Measurements from ENCODE around the gene C1orf115. TPM values are rescaled to one million over a fixed set of nuclear protein-coding genes. Genes with fewer than 3 reads are reported as not detected.

Gene C1orf115
- total RNA-seq, 1 donor from 2014 or later: 34.7 TPM

- Mint-ChIP-seq H3K4me1 (ENCODE audit: unreplicated experiment) (no peaks in the 10 kb centered on the region), H3K27me3 (ENCODE audit: unreplicated experiment) (peaks cover 5% of the 10 kb centered on the region), H3K27ac (ENCODE audit: unreplicated experiment) (no peak overlapping the region), H3K9me3 (ENCODE audit: unreplicated experiment) (no peaks in the 10 kb centered on the region), H3K36me3 (ENCODE audit: low read depth, unreplicated experiment) (no peaks in the 10 kb centered on the region), H3K4me3 (ENCODE audit: unreplicated experiment) (no peak overlapping the region)
- DNase-seq (ENCODE audit: low spot score): no peak
- no peak for TF ChIP-seq CTCF (IDR thresholded peaks at IDR 0.05; ENCODE audit: unreplicated experiment)
These were observed 51.2 kb downstream of the C1orf115 start for GRCh38 chr1:220741349-220741748.

- H3K27ac Mint-ChIP-seq (ENCODE audit: unreplicated experiment): no peak overlapping the region
- no peaks in the 10 kb centered on the region for H3K4me1 Mint-ChIP-seq (ENCODE audit: unreplicated experiment)
- no peaks in the 10 kb centered on the region for H3K36me3 Mint-ChIP-seq (ENCODE audit: low read depth, unreplicated experiment)
- TF ChIP-seq CTCF (IDR thresholded peaks at IDR 0.05; ENCODE audit: unreplicated experiment): no peak
- no peak for DNase-seq (ENCODE audit: low spot score)
- H3K27me3 Mint-ChIP-seq (ENCODE audit: unreplicated experiment): peaks cover 5% of the 10 kb centered on the region
- no peaks in the 10 kb centered on the region for H3K9me3 Mint-ChIP-seq (ENCODE audit: unreplicated experiment)
- H3K4me3 Mint-ChIP-seq (ENCODE audit: unreplicated experiment): no peak overlapping the region
These were observed 51.7 kb downstream of the C1orf115 start for GRCh38 chr1:220741825-220742224.

DNA sequence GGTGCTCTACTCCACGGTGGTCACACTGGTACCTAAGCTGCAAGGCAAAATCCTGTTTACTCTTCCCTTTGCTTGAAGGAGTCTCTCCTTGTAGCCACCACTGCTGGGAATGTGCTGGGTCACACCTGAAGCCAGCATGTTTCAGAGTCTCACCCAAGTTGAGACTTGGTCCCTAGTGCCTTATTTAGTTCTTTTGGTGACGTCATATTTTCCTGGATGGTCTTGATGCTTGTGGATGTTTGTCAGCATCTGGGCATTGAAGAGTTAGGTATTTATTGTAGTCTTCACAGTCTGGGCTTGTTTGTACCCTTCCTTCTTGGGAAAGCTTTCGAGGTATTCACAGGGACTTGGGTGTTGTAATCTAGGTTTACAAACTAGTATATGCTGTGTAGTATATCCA is 52.4 kb downstream of the C1orf115 start:
- Mint-ChIP-seq H3K9me3 (ENCODE audit: unreplicated experiment) (no peaks in the 10 kb centered on the region), H3K27ac (ENCODE audit: unreplicated experiment) (no peak overlapping the region), H3K36me3 (ENCODE audit: low read depth, unreplicated experiment) (no peaks in the 10 kb centered on the region), H3K4me1 (ENCODE audit: unreplicated experiment) (no peaks in the 10 kb centered on the region), H3K27me3 (ENCODE audit: unreplicated experiment) (peaks cover 5% of the 10 kb centered on the region), H3K4me3 (ENCODE audit: unreplicated experiment) (no peak overlapping the region)
- TF ChIP-seq CTCF (IDR thresholded peaks at IDR 0.05; ENCODE audit: unreplicated experiment): no peak
- no peak for DNase-seq (ENCODE audit: low spot score)

GRCh38 chr1:220746851-220747250 is 56.7 kb downstream of the C1orf115 start:
- no peak for TF ChIP-seq CTCF (IDR thresholded peaks at IDR 0.05; ENCODE audit: unreplicated experiment)
- DNase-seq (ENCODE audit: low spot score): no peak
- no peak overlapping the region for H3K27ac Mint-ChIP-seq (ENCODE audit: unreplicated experiment)
- peaks cover 6% of the 10 kb centered on the region for H3K27me3 Mint-ChIP-seq (ENCODE audit: unreplicated experiment)
- no peaks in the 10 kb centered on the region for H3K9me3 Mint-ChIP-seq (ENCODE audit: unreplicated experiment)
- H3K4me3 Mint-ChIP-seq (ENCODE audit: unreplicated experiment): no peak overlapping the region
- peaks cover 20% of the 10 kb centered on the region for H3K4me1 Mint-ChIP-seq (ENCODE audit: unreplicated experiment)
- no peaks in the 10 kb centered on the region for H3K36me3 Mint-ChIP-seq (ENCODE audit: low read depth, unreplicated experiment)

DNA sequence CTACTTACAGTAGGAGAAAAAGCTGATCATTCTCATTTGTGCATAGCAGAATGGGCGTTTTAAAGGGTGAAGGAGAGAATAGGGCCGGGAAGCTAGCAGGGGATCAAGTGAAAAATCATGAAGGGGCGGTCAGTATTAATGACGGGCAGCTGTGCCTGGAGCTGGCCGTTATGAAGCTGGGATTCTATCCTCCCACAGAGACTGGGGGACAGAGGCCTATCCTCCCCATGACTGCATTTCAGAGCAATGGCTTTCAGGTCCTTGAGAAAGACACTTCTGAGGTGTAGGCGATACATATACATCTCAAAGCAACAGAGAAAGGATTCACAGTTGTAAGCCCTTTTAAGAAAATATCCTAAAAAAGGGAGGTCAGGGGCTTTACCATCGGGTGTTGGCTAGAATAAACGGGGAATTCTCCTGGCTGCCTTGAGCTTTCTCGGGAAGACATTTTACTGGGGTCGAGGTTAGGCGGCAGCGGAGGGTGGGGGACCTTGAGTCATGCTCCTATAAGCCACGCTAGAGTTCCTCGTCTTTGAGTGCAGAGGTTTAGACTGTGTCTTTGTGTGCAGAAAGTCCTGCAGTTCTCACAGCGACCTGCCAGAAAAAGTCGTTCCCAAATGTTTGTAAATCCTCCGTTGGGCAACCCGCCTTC is 57.4 kb downstream of the C1orf115 start:
- DNase-seq (ENCODE audit: low spot score): no peak
- peaks cover 20% of the 10 kb centered on the region for H3K4me1 Mint-ChIP-seq (ENCODE audit: unreplicated experiment)
- H3K9me3 Mint-ChIP-seq (ENCODE audit: unreplicated experiment): no peaks in the 10 kb centered on the region
- no peak overlapping the region for H3K27ac Mint-ChIP-seq (ENCODE audit: unreplicated experiment)
- no peak for TF ChIP-seq CTCF (IDR thresholded peaks at IDR 0.05; ENCODE audit: unreplicated experiment)
- peaks cover 11% of the 10 kb centered on the region for H3K27me3 Mint-ChIP-seq (ENCODE audit: unreplicated experiment)
- H3K4me3 Mint-ChIP-seq (ENCODE audit: unreplicated experiment): peak overlapping the region; percentile 90
- no peaks in the 10 kb centered on the region for H3K36me3 Mint-ChIP-seq (ENCODE audit: low read depth, unreplicated experiment)
